ENCODE results near the gene RBPJL.

Gene RBPJL

DNA sequence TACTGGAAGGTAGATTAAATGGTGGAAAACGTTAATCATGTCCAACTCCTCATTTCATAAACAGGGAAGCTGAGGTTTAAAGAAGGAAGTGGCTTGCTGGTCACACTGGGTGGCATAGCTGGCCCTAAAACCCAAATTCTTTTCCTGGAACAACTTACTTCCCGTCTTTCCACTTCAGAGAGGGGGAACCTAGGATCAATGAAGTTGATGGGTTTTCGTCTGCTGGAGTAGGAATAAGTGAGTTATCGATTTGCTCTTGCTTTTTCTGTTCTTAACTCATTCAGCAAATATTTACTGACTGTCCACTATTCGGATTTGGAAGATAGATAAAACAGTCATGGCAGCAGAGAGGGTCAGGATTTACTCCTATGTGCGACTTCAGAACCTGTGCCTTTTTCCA lies 55.2 kb downstream of the RBPJL start:
- no peak for DNase-seq (ENCODE audit: low read depth)

DNA sequence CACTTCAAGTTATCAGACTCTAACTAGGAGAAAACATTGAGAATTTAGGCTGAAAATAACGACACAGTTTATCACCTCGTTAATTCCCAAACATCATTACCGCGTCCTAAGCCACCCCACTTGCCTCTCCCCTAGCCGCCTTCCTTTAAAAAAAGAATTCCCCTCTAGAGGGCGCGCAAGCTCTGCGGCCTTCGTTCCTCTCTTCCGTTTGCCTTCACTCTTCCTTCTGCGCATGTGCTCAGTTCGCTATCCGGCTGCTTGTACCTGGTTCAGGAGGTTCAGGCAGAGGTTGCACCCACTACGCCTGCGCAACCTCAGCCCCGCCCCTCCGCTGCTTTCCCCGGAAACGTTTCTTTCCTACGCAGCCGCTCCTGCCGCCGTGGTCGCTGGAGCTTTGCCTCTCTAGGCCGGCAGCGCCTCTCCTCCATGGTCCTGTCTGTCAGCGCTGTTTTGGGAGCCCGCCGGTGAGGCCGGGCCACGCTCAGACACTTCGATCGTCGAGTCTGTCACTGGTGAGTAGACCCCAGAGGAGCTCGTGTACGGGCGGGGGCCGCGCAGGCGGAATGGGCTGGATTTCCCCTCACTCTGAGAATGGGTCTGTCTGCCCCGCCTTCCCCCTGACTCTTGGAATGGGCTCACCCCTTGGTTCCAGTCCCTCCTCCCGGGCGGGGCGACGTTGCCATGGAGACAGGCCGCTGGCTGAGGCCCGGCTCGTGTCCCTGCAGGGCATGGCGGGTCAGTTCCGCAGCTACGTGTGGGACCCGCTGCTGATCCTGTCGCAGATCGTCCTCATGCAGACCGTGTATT lies 56.4 kb downstream of the RBPJL start, which contains the start of gene SYS1:
SYS1 (plus strand) TSS at position 353 of the 807 bp plus-strand sequence; CDS start at position 729, 376 bp downstream.
- DNase-seq (ENCODE audit: low read depth), result peak; percentile 98

DNA sequence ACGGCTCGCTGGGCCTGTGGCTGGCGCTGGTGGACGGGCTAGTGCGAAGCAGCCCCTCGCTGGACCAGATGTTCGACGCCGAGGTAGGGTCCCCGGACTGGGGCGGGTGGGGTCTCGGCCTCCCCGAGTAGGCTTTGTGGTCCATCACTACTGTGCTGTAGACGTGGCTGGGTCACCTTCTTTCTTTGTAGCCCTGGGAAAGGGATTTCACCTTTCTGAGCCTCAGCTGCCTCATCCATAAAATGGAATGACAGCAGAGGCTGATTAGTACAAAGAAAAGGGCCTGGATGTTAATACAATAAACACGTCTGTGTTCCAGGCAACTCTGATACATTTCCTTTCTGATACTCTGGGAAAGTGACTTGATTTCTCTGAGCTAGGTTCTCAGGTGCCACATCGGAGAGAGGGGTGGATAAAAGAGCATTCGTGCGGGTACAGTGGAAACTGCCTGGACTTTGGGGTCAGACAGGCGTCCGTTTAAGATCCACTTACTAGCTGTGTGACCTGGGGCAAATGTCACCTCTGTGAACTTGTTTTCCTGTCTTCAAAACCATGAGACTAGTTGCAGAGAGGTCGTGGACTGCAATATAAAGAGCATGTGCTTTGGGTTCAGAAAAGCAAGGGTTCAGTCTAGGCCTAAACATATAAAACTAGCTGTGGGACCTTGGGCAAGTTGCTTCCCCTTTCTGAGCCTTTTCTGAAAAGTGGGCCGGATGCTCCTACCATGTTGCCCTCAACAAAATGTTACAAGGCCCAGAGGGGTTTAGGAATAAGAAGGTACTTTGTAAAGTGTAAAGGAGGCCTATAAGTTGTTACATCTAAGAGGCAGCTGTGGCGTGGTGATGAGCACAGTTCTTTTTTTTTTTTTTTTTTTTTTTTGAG lies 57.2 kb downstream of the RBPJL start:
- no peak for DNase-seq (ENCODE audit: low read depth)

DNA sequence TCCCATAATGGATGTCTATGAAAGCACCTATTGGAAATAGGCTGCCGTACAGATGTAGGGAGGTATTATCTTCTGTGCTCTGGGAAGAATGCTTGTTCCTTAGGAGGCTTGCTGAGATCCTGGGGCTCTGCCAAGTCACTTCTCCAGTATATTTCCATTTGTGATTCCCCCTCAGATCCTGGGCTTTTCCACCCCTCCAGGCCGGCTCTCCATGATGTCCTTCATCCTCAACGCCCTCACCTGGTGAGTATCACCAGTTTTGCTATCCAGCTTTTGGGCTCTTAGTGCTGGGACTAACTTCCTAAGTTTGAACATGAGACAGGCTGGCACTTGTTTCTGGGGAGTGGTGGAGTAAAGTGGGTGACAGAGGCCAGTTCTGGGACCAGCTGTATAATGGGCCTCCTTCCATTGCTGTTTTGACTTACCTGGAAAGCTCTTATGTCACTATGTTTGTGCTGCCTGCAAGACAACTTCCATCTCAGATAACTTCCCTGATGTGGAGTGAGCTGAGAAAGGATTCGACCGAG lies 58.9 kb downstream of the RBPJL start:
- DNase-seq (ENCODE audit: low read depth), result no peak

DNA sequence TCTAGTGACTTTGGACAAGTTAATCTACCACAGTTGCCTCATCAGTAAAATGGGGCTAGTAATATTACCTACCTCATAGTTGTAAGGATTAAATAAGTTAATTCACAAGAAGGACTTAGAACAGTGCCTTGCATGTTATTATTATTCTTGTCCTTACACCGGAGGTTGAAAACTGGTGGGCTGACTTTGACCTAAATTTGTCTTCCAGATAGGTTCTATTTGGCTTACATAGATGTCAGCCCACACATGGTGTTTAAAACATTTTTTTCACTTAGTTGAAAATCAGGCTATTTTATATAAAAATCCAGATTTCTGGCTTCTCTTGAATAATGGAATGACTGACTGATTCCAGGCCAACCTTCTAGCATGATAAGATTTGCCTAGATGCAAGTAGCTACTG lies 59.6 kb downstream of the RBPJL start:
- no peak for DNase-seq (ENCODE audit: low read depth)

DNA sequence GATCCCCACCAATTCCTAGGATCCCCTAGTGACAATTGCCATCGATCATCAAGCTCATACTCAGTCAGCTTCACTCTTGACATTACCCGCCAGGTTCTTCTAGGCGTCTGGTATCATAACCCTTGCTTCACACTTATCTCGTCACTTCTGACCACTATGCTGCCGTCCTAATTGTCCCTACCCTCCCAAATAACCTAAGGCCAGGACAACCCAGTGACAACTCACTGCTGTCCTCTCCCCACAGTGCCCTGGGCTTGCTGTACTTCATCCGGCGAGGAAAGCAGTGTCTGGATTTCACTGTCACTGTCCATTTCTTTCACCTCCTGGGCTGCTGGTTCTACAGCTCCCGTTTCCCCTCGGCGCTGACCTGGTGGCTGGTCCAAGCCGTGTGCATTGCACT lies 60.0 kb downstream of the RBPJL start:
- no peak for DNase-seq (ENCODE audit: low read depth)

DNA sequence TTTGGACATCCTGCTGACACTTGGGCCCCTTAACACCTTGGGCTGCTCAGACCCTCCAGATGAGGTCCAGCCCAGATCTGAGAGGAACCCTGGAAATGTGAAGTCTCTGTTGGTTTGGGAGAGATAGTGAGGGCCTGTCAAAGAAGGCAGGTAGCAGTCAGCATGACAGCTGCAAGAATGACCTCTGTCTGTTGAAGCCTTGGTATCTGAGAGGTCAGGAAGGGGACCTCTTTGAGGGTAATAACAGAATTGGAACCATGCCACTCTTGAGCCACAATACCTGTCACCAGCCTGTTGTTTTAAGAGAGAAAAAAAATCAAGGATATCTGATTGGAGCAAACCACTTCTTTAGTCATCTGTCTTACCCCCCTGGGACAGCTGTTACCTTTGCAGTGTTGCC lies 60.5 kb downstream of the RBPJL start:
- DNase-seq (ENCODE audit: low read depth), result no peak

All from activated T-cell treated with anti-CD3 and anti-CD28 coated beads for 24 hours (primary cell).